HG03025 (cell line): ENCODE results near the gene GALNT11.

Experiments used
- ATAC-seq: cut with Tn5 transposase; IDR thresholded peaks from one replicate; pipeline ENCODE4 v1.9.1; 2021; ENCODE audit warnings: mild to moderate bottlenecking, moderate library complexity; ENCODE audit not compliant: unreplicated experiment, low FRiP score

Gene GALNT11

DNA sequence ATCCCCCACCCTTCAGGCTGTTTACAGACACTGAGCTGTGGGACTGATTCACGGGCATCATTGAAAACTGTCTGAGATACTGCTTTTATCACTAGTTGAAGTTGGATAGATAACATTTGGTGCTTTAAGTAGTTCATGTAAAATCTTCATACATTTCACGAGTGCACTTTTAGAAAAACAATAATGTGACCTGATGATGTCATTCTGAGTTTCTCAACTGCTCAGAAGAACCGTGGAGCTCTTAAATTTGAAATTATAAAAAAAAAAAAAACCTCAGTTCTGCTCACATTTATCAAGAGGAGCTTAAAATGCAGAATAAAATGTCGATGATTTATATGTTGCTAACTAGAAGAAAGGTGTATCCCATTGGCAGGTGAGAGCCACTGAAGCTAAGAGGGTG, 81.5 kb downstream of the GALNT11 start:
- no peak for ATAC-seq

DNA sequence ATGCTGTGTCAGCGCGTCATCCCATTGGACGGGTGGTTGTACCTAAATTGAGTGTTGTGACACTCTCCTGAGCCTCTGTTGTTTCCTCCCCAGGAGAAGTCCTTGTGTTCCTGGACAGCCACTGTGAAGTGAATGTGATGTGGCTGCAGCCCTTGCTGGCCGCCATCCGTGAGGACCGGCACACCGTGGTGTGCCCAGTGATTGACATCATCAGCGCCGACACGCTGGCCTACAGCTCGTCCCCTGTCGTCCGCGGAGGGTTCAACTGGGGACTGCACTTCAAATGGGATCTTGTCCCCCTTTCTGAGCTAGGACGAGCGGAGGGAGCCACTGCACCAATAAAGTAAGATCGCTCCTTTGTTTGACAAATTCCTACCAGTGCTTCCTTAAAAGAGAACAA, 82.5 kb downstream of the GALNT11 start:
- no peak for ATAC-seq

- ATAC-seq: no peak
Measured at GRCh38 chr7:152108359-152108758, 82.9 kb downstream of the GALNT11 start.

DNA sequence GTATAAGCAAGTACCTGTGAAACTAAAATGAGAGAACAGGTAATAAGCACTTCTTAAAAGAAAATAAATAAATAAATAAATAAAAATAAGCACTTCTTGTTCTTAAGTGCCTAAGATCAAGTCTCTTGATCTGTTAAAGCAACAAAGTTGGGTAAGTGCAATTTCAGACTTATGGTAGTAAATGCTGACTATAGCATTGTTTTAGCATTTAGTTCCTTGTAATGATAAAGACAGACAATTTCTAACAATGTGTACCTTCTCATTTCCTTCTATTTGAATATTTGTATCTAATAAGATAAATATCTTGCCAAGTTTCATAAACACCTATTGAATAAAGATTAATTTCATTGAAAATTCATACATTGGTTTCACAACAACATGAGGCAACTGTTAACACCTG, 87.4 kb downstream of the GALNT11 start:
- ATAC-seq: no peak

DNA sequence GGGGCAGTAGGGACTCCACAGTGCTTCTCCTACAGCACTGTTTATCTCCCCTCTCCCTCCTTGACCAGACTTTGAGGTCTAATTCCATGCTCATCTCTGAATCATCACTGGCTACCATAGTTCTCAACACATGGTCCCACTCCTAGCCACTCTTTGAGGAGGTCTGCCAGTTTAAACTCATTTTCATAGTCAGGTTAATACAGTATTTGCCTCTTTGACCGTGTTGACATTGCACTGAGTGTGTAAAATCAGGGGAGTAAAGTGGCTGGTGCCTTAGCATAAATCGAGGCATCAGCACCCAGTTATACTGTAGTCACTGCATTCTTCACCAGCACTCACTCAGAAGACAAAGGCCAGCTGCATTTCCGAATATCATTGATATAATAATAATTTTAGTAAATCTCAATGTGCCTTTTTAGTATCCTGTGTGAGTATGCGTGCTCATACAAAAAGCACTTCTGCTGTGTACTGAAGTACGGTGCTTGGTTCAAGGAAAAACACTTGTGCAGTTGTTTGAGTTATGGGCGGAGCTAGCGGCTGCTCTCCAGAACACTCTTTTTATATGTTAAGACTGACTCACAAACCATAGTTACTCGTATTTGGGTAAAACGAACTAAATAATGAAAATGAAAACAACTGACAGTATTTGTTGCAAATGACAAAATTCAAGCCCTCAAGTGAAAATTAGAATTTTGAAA, 89.7 kb downstream of the GALNT11 start:
- no peak for ATAC-seq

GRCh38 chr7:152117356-152117755, 91.9 kb downstream of the GALNT11 start:
- ATAC-seq: no peak

DNA sequence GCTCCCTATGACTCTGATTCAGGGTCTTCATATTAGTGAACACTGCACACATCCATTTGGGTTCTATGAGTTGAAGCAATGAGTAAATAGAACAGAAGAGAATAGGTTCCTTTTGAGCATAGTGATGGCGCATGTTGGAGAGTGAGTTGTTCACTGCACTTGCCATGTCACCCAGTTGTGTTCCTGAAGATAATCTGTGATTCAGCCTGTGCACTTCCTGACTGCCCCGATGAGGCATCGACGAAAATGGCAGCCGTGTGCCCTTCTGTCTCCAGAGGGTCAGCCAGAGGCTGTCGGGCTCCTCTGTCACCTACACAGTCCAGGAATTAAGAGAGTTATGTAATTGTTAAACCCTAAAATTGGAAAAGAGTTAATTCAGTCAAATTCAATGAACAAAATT, 94.7 kb downstream of the GALNT11 start:
- ATAC-seq: no peak

- no peak for ATAC-seq
Measured at GRCh38 chr7:152120776-152121175, 95.3 kb downstream of the GALNT11 start.

GRCh38 chr7:152121432-152121831, 96.0 kb downstream of the GALNT11 start:
- no peak for ATAC-seq

- no peak for ATAC-seq
Measured at GRCh38 chr7:152122540-152122939, 97.1 kb downstream of the GALNT11 start.

- ATAC-seq: no peak
Measured at GRCh38 chr7:152126741-152127140, 101.3 kb downstream of the GALNT11 start.

DNA sequence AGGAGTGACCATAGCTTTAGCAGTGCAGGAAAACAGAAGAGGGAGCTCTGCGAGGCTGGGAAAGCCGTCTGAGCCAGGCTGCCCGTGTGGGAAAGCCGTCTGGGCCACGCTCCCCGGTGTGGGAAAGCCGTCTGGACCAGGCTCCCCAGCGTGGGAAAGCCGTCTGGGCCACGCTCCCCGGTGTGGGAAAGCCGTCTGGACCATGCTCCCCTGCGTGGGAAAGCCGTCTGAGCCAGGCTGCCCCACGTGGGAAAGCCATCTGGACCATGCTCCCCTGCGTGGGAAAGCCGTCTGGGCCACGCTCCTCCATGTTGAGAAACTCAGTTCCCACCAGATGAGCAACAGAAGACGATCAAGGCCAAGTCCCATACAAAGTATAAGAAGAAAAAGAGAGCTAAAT, 101.8 kb downstream of the GALNT11 start:
- no peak for ATAC-seq

DNA sequence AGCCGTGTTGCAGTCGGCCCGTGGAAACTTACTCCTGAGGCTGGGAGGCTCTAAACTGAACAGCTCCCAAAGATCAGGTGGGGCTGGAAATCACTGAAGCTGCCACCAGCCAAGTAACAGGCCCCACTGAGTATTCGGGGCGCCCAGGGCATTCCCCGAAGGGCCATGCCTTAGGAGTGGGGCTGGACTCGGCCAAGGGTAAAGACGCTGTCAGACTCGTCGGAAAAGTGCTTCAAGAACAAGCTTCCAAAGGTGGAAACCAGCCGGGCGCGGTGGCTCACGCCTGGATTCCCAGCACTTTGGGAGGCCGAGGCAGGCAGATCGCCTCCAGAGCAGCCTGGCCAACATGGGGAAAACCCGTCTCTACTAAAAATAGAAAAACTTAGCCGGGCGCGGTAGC, 102.8 kb downstream of the GALNT11 start:
- no peak for ATAC-seq

- no peak for ATAC-seq
Measured at GRCh38 chr7:152128741-152129461, 103.4 kb downstream of the GALNT11 start.

DNA sequence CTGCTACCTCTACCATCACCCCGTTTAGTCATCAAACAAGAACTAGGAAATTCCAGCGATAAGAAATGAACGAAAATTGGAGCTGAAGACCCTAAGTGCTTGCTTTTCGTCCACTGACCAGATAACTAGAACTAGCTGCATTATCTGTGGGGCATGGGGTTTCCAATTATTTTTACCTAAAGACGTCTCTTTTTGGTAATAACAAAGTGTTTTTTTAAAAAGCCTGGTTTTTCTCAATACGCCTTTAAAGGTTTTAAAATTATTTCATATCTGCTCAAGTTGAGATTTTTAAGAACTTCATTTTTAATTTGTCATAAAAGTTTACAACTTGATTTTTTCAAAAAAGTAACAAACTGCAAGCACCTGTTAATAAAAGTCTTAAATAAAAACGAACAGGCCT, 104.2 kb downstream of the GALNT11 start:
- ATAC-seq: no peak

- ATAC-seq: no peak
Measured at GRCh38 chr7:152130658-152131590, 105.5 kb downstream of the GALNT11 start.

- ATAC-seq: no peak
Measured at GRCh38 chr7:152131981-152132494, 106.6 kb downstream of the GALNT11 start.

GRCh38 chr7:152132812-152133211, 107.3 kb downstream of the GALNT11 start:
- no peak for ATAC-seq

DNA sequence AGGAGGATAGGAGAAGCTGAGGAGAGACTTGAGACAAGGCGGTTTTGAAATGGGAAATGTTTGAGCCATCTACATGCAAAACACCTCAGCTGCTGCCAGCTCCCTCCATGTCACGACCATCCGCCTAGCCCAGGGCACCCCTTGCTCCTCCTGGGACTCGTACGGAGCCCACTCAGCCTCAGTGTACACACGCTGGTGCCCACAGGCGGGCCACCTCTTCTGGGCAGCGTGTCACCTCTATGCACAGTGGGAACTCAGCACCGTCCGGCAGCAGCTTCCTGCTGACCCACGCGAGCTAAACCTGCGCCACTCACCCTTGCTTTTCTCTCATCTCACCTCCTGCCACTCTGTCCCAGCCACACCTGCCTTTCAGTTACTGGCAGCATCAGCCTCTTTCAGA, 108.3 kb downstream of the GALNT11 start:
- ATAC-seq: no peak

DNA sequence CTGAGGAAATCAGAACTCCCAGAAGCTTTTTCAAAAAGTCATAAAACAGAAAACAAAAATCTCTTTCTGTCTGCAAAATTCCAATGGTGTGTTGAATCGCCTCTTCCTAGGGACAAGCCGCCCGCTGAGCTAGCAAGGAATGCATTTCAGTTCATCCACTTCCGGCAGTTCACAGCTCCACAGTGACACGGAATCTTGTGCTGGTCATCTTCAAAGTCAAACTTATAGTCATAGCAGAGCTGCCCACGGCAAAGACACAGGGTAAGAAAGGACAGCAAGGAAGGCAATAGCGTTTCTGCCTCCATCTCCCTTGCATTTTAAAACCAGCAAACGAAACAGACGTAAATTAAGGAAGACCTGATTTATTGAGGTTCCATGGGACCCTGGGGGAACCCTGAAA, 111.2 kb downstream of the GALNT11 start:
- no peak for ATAC-seq

DNA sequence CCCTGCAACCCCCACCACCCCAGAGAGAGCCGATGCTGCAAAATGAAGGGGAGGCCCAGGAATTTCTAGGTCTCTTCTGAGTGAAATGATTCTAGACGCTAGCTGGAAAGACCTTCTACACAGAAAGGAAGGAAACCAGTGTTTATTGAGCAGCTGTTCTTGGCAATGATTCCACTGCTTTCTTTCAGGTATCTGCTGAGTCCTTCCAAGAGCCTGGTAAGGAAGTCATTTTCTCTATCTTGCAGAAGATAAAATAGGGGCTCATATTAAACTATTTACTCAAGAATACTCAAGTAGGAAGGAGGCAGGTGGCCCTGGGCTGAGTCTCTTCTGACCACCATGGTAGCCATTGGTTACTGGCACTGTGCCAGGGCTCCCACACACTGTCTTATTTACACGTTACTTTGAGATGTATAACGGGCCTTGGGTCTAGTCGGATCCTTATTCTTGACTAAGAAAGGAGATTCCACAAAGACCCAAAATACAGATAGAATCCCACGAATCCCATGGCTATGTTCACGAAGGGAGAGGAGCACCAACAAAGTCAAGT, 112.1 kb downstream of the GALNT11 start:
- ATAC-seq: no peak
